ENCODE measurements around the gene INTS6L.
A peak's percentile ranks its signal among the peaks of the same experiment; 100 is the strongest.

INTS6L gene, protein sequence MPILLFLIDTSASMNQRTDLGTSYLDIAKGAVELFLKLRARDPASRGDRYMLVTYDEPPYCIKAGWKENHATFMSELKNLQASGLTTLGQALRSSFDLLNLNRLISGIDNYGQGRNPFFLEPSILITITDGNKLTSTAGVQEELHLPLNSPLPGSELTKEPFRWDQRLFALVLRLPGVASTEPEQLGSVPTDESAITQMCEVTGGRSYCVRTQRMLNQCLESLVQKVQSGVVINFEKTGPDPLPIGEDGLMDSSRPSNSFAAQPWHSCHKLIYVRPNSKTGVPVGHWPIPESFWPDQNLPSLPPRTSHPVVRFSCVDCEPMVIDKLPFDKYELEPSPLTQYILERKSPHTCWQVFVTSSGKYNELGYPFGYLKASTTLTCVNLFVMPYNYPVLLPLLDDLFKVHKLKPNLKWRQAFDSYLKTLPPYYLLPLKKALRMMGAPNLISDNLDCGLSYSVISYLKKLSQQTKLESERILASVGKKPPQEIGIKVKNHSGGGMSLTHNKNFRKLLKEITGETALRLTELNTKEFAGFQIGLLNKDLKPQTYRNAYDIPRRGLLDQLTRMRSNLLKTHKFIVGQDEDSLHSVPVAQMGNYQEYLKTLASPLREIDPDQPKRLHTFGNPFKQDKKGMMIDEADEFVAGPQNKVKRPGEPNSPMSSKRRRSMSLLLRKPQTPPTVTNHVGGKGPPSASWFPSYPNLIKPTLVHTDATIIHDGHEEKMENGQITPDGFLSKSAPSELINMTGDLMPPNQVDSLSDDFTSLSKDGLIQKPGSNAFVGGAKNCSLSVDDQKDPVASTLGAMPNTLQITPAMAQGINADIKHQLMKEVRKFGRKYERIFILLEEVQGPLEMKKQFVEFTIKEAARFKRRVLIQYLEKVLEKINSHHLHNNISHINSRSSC

DNA sequence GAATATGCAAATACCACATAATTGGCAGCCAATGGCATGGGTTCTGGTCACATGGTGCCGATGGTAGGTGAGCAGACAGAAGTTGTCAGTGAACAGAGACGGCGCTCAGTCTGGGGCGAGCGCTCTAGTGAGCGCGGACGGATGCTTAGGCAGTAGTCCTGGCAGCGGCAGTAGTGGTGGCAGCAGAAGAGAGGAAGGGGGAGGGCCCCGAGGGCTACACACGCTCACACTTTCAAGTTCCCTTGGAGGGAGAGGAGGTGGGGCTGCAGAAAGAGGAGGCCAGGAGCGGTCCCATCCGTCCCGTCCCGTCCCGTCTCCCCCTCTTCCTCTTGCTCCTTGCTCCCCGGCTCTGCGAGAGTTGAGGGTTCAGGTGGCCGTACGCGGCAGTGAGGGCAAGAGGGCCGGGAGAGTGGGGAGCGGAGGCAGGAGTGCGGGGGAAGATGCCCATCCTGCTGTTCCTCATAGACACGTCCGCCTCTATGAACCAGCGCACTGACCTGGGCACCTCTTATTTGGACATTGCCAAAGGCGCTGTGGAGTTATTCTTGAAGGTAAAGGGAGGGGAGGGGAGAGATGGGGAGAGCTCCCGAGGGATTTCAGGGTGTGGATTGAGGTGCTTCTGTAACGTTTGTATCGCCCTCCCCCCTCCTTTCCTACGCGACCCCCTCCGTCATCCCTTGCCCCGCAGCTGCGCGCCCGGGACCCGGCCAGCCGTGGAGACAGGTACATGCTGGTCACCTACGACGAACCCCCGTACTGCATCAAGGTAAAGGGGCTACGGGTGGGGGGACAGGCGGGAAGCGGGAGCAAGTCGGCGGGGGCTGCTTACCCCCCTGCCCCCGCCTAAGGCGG lies at the start of gene INTS6L:
Gene INTS6L, plus strand, starts transcription at position 108 of the 852 bp plus-strand sequence. Its CDS starts 333 bp downstream, at position 441.
- peak in 13 of 14 donors; percentile 11 to 86 (median 69) for DNase-seq

DNA sequence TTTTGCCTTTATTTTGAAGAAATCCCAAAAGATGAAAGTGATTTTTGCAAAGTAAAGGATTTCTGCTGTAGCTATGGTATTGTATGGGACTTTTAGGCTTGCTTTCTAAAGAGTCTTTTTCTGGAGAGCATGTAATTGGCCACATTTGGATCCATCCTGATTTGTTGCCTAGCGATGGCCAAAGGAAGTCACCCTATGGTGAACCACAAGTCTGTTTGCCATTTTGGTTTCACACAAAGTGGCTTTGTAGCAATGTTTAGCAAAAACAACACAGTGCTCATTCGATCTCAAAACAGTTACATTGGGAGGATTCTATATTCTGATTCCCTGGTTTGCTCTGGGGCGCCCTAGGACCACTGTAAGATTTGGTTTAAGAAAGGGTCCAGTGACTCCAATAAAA lies 44.1 kb upstream of the INTS6L start:
- no peak for DNase-seq

DNA sequence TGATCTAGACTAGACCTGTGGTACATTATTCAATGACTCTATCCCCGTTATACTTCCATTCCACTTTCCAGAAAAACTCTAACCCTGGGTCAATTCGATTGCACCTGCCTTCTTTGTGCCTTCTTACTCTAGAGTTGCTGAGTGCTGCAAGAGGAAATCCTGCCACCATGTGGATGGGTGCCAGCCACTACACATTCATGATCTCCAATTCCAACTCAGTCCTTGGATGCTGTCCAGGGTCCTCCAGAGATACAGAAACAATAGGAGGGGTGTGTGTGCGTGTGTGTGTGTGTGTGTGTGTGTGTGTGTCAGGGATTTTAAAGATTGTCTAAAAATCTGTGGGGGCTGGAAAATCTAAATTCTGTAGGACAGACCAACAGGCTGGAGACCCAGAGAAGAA lies 42.9 kb upstream of the INTS6L start:
- DNase-seq = peak in 8 of 14 donors; percentile 0 to 23 (median 4)

DNA sequence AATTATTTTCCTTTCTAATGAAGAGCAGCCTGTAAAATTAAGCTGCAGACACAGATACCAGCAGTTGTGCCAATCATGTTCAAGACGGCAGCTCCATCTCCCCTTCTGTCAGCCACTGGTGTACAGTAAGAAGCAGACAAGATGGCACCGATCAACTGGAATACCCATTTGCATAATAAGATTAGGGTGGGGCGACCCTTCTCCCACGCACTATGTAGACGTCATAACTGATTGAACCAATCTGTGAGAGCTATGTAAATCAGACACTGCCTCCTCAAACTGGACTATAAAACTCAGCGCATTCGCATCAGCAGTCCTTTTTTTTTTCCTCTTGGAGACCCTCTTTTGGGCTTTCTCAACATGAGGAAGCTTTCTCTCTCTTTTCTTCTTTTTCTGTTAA lies 40.4 kb upstream of the INTS6L start:
- no peak for DNase-seq

DNA sequence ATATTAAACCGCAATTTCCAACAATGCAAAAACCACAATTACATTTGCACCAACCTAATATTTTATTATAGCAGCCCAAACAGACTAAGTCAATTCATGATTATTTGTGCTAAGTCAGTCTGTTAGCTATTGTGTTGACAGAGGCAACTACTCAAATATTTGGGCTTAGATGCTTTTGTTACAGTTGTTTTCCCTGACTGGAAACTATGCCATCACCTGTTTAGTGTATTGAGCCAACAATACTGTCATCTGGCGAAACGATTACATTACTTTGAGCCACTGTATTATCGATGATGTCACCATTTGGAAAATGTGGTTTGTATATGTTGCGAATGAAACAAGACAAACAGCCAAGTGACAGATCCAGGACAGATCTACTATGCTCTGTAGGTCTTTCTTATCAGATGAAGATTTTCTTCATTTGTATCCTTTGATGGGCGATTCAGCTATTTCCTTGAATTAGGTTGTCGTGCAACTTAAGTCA lies 38.7 kb upstream of the INTS6L start:
- DNase-seq = no peak

DNA sequence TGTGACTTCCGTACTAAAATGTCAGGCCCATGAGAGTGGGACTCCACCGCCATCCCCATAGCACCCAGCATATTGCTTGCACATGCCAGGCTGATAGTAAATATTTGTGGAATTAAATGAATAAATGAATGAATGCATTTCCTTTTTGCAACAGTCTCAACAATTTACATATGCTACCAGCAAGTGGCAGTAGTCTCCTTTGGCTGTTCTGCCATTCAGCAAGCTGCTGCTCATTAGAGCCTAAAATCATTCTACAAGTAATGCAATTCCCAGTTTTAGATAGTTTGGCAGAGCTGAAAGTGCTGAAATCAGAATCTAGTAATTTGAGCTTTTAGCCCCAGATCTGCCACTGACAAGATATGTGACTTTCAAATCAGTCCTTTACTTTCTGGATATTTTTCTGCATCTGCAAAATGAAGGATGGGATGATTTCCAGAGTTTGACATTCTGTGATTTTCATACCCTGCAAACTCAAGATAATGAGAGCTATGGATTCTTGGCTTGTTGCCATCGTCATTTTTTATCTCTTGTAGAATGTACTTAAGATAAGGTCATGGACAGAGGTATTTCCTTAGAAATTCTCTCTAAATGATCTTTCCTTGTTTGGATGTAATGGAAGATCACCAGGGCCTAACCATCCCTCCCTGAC lies 35.7 kb upstream of the INTS6L start:
- peak in 2 of 14 donors; percentile 0 to 28 for DNase-seq

DNA sequence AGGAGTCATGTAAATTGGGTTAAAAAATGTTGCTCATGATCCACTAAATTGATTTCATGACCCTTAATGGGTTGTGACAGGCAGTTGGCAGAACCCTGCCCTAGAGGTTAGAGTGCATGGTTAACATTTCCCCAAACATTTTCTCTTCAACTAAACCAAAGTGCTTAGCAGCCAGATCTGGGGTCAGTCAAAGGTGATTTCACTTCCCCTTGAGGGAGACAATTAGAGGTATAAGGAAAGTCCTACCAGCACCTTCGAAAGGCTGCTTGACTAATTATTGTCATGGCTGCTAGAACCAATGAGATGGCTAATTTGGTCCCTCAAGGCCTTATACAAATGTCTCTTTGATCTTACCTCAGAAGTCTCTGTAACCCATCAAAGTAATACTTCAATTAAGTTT lies 30.9 kb upstream of the INTS6L start:
- DNase-seq = no peak

DNA sequence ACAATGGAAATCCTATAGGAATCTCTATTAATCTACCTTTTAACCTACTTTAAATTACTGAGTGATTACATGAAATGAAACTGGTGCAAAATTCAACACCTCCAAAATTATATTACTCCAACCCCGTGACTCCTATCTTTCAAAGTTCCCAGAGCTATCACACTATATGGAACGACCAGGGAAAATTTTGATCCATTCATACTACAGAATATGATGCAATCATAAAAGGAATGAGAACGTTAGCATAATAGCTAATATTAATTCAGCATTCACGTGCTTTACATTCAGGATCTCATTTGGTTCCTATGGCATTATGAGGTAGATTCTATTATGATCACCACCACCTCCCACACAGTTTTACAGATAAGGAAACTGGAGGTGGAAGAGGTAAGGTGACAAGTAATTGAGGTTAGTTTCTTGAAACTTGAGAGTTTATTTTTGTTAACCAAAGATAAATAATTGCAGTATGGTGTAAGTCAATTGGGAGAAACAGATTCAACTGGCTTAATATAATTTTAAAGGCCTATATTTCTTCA lies 29.4 kb upstream of the INTS6L start:
- DNase-seq = no peak

DNA sequence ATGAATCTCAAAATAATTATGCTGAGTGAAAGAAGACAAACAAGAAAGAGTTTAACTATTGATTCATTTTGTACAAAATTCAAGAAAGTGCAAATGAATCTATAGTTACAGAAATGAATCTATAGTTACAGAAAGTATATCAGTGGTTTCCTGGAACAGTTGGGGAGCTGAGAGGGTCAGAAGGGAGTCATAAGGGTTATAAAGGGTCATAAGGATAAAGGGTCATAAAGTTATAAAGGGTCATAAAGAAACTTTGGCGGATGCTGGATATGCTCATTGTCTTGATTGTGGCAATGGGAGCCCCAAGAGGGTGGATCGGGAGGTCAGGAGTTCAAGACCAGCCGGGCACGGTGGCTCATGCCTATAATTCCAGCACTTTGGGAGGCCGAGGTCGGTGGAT lies 26.0 kb upstream of the INTS6L start:
- DNase-seq = no peak

DNA sequence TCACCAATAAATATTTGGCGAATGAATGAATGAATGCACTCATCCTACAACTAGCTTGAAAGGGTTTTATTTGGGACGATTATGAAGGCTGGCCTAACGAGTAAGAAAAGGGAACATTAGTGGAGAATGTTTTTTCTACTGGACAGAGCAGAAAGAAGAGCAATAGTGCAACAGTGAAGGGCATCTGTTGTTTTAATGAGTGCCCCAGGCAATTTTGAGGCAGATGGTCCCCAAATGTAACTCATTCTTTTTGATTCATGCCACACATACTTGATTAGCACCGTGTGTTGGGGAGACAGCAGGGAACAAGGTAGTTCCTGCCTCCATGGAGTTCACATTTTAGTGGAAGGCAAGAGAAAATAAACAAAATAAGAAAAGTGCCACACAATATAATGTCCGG lies 22.7 kb upstream of the INTS6L start:
- peak in 1 of 14 donors; percentile 83 for DNase-seq

DNA sequence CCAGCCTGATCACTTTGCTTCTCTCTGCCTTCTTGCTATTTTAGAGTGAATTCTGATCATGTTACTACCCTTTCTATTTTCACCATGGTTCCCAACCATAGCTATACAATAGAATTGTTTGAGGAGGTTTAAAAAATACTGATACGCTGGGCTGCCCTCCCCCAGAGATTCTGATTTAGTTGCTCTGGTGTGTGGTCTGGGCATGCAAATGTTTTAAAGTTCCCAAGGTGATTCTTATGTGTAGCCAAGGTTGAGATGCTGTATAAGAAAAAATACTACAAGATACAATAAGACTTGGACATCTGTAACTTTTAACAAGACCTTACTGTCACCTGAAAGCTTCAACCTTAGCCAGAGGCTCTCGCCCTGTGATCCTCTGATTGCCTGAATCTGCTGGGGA lies 22.2 kb upstream of the INTS6L start:
- DNase-seq = no peak

DNA sequence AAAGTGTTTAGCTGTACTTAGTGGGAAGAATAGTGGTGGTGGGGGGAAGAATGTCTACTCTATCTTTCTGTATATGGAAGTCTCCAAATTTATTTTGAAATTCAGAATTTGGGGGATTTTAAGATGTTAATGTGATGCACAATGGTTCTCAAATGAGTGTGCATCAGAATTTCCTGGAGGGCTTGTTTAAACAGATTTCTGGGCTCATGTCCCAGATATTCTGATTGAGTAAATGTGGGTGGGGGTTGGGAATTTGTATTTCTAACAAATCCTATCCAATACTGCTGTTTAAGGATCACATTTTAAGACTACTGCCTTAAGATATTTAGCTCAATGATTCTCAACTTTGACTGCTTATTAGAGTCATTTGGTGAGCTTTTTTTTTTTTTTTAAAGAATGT lies 15.1 kb upstream of the INTS6L start:
- no peak for DNase-seq

DNA sequence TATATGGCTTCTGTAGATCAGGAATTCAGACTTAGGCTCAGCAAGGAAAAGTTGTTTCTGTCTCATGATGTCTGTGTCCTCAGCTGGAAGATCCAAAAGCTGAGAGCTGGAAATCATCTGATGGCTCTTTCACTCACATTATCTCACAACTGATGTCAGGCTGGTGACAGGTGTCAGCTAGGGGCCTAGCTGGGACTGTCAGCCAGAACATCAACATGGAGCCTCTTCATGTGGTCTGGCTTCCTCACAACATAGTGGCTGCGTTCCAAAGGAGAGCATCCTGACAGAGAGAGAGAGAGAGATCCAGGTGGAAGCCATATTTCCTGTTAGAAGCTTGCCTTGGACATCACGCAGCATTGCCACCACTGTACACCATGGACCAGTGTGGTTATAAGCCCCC lies 10.6 kb upstream of the INTS6L start:
- DNase-seq = peak in 1 of 14 donors; percentile 59

DNA sequence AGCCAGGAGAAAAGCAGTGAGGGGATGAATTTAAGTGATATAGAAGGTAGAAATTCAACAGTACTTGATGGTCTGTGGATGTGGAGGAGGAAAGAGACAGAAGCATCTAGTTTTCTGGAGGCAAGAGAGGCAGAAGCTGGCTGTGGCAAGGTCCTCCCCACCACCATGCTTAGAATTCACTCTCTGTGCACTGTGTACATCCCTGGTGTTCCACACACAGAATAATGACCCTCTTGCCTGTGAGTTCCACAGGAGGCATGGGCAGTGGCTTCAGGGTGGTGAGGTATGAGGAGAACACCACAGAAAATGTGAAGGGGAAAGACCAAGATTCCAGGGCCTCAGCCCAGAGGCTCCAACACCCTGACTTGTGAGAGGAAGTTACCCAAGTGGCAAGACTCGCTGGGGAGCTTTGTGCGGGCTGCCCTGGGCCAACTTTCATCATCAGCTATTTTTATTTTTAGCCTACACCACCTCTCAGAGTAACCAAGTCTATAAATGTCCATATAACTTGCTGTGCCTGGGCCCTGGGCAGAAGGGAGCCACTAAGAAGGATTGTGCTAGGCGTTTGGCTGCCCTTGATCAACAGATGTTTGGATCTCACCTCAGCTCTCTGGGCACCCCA lies 7.8 kb upstream of the INTS6L start:
- no peak for DNase-seq

DNA sequence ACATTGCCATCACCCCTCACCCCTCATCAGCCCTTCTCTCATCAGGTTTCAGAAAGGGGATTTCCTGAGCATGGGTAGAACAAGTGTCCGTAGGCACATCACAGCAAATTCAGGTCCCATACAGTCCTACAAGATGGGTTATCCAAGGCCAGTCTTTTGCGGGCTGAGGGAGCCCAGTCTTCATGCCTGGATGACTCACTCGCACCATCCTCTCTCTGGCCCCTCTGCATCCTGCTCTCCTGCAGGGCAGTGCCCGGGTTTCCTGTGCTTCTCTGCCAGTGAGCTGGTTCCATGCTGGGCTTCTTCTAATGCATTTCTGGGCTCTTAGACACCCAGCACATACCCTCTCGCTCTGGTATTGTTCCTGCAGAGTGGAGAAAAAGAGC lies 7.3 kb upstream of the INTS6L start:
- DNase-seq = no peak

DNA sequence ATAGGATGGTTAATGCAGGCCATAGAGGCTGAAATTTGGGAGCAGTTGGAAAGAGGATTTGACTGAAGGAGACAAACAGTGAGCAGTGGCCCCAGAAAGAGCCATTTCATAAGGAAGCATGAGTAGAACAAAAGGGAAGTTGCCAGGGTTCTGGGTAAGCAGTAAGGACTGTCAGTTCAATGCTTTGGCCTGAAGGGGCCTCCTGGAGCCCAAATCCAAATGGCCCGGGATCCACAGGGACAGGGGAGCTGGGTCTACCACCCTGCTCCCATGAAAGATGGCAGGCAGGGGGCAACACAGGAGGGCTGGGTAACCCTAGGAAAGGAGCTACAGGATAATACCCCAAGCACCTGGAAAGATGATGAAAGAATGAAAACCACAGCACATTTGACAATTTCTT lies 4.1 kb upstream of the INTS6L start:
- DNase-seq = no peak

DNA sequence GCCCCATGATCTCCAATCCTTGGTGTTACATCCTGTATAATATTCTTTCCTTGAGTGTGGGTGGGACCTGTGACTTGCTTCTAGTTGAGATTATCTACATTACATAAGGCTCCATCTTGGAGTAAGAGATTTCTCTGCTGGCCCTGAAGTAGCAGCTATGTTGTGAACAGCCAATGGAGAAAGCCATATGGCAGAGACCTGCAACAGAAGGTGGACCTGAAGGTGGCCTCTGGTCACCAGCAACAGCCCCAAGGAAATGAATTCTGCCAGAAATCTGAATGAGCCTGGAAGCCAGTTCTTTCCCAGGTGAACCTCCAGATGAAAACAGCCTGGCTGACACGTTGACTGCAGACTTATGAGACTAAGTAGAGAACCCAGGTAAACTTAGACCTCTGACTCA lies 2.3 kb upstream of the INTS6L start:
- peak in 1 of 14 donors; percentile 28 for DNase-seq

DNA sequence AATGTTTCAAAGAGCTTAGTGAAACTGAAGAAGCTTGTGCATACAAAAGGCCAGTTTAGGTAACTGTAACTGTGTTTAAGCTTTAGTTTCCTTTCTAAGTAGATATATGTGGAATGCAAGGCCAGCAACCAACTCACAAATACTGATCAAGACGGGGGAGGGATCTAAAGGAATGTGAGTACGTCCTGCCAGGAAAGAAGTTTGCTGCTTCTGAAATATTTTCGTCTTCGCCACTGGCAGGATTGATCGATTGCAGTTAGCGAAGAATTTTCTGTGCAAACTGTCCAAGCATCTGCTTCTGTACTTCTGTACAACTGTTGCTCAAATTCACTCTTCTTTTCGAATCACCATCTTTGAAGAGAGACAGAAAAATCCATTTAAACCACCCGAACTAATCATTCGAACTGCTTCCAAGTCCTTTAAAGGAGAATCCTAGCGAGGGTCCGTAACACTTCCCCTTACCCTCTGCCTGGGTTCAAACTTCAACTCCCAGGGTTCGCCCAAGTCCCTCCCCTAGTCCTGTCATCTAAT lies 373 bp upstream of the INTS6L start:
- DNase-seq = no peak

DNA sequence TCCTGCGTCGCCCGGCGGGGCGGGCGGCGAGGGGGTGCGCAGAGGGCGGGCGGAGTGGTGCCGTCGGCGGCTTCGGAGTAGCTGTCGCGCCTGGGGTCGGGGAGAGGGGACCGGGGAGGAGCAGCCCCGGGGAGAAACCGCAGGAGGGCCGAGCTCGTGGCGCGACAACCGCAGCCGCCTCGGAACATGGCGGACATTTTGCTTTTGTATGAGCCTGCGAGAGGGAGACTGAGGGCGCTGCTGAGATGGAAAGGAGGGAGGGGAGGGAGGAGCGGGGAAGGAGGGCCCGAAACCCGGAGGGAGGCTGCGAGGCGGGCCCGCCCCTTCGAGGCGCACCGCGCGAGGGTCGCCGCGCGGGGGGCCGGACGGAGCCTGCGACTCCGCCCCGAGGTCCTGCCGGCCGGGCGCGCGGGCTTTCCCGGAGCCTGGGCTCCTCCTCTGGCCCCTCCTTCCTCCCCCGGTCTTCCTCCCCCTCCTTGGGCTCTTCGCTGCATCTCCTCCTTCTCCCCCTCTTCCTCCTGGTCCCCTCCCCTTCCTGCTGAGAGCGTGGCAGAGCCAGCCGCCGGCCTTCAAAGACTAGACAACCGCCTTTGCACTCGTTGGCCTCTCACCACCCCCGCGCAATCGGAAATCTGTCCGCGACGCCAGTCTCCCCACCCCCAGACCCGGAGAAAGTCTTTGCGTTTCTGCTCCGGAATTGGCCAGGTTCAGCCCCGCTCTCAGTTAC lies 1.1 kb downstream of the INTS6L start:
- peak in 13 of 14 donors; percentile 23 to 92 (median 74) for DNase-seq

DNA sequence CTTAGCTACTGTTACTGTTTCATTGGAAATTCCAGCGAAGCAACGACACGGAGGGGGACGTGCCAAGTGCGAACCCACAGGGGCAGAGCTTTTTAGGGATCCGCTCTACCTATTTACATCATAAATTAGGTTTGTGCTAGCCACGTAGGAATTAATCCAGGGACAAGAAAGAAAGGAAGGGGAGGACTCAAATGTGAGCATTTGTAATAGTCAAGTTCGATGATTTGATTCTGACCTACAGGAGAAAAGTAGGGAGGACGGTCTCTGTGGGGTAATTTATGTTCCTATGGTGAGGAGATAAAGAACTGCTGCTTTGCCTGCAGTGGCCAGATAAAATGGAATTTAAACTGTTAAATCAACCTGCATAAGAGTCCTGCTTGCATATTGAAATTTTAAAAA lies 1.7 kb downstream of the INTS6L start:
- peak in 1 of 14 donors; percentile 54 for DNase-seq

Data from C1 segment of cervical spinal cord (tissue), 14 donors.